BLaER1 (cell line): ENCODE data around the gene PLEKHG4B.

Experiments used
- H3K27ac ChIP-seq: shearing (Covaris generic); formaldehyde crosslinking; 2 replicates; pipeline ENCODE4 v1.8.1; 2022
- H3K27me3 ChIP-seq: shearing (Covaris generic); formaldehyde crosslinking; 2 replicates; pipeline ENCODE4 v1.8.1; 2022
- H3K36me3 ChIP-seq: shearing (Covaris generic); formaldehyde crosslinking; 2 replicates; pipeline ENCODE4 v1.8.1; 2022
- H3K4me1 ChIP-seq: shearing (Covaris generic); formaldehyde crosslinking; 2 replicates; pipeline ENCODE4 v1.8.1; 2022
- H3K4me2 ChIP-seq: shearing (Covaris generic); formaldehyde crosslinking; 2 replicates; pipeline ENCODE4 v1.8.1; 2022
- H3K4me3 ChIP-seq: shearing (Covaris generic); formaldehyde crosslinking; 2 replicates; pipeline ENCODE4 v1.8.1; 2022
- H3K9ac ChIP-seq: shearing (Covaris generic); formaldehyde crosslinking; 2 replicates; pipeline ENCODE4 v1.8.1; 2022
- H3K9me3 ChIP-seq: shearing (Covaris generic); formaldehyde crosslinking; 2 replicates; pipeline ENCODE4 v1.8.1; 2022
- H4K20me1 ChIP-seq: shearing (Covaris generic); formaldehyde crosslinking; 2 replicates; pipeline ENCODE4 v1.8.1; 2022
- Cebpa-rat ChIP-seq: shearing (Covaris generic); IDR thresholded peaks from 2 replicates; pipeline ENCODE4 v1.8.1; 2022

The PLEKHG4B gene

GRCh38 chr5:75331-76320 lies 16.3 kb upstream of the PLEKHG4B start:
- H3K27ac ChIP-seq, result no peak overlapping the region
- H3K4me2 ChIP-seq, result peak overlapping the region; percentile 84
- H3K9ac ChIP-seq, result no peak overlapping the region
- H3K4me3 ChIP-seq, result no peak overlapping the region
- peaks cover 51% of the 10 kb centered on the region for H3K4me1 ChIP-seq
- H3K36me3 ChIP-seq, result no peaks in the 10 kb centered on the region
- H3K9me3 ChIP-seq, result no peaks in the 10 kb centered on the region
- peaks cover 34% of the 10 kb centered on the region for H4K20me1 ChIP-seq
- peaks cover 12% of the 10 kb centered on the region; the same call in 1 of the 2 replicates for H3K27me3 ChIP-seq
- TF ChIP-seq Cebpa-rat, result no peak

- H3K27me3 ChIP-seq, result peaks cover 12% of the 10 kb centered on the region; the same call in 1 of the 2 replicates
- peaks cover 60% of the 10 kb centered on the region for H3K4me1 ChIP-seq
Observed at GRCh38 chr5:76358-77169, 15.4 kb upstream of the PLEKHG4B start.

DNA sequence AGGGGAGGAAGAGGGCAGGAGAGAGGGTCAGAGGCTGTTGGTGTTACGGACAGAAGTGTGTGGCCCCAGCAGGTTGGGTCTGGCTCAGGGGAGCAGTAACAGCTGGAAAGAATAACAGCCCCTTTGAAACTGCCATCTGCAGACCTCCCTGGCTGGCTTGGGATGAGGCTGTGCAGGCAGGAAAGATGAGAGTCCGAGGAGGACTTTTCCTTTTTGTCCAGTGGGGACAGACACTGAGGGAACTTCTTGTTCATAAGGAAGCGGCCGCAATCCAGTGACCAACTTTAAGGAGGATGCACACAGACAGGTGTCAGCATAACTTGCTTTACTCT lies 14.8 kb upstream of the PLEKHG4B start:
- Histone ChIP-seq H3K27me3 (peaks cover 12% of the 10 kb centered on the region; the same call in 1 of the 2 replicates), H3K9me3 (no peaks in the 10 kb centered on the region), H3K9ac (no peak overlapping the region), H4K20me1 (peaks cover 34% of the 10 kb centered on the region), H3K4me3 (no peak overlapping the region), H3K4me1 (peaks cover 66% of the 10 kb centered on the region), H3K27ac (no peak overlapping the region), H3K4me2 (no peak overlapping the region), H3K36me3 (no peaks in the 10 kb centered on the region)
- TF ChIP-seq Cebpa-rat, result no peak

More at GRCh38 chr5:76358-77169, 15.4 kb upstream of the PLEKHG4B start:
- H3K9ac ChIP-seq, result no peak overlapping the region
- no peak overlapping the region for H3K4me3 ChIP-seq
- peaks cover 34% of the 10 kb centered on the region for H4K20me1 ChIP-seq
- H3K9me3 ChIP-seq, result no peaks in the 10 kb centered on the region
- no peaks in the 10 kb centered on the region for H3K36me3 ChIP-seq
- H3K4me2 ChIP-seq, result peak overlapping the region; percentile 84
- no peak for TF ChIP-seq Cebpa-rat
- H3K27ac ChIP-seq, result no peak overlapping the region

DNA sequence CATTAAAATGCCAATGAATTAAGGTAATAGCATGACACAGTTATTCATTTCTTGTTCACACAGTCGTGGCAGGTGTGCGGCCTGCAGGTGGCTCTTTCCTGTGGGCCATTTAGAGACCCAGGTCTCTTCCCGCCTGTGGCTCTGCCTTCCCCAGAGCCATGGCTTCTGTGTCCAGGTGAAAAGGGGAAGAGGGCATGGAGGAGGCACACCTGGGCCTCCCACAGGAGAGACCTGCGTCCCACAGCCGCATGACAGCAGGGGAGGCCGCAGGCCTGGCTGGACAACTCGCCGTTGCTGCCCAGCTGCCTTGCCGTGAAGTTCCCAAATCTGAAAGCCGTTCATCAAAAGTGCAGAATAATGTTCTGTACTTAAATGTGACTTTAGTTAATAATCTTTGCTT lies 14.4 kb upstream of the PLEKHG4B start:
- Histone ChIP-seq H3K27ac (no peak overlapping the region), H3K4me2 (no peak overlapping the region), H3K9me3 (no peaks in the 10 kb centered on the region), H3K27me3 (peaks cover 12% of the 10 kb centered on the region; the same call in 1 of the 2 replicates), H3K36me3 (no peaks in the 10 kb centered on the region), H3K4me1 (peaks cover 67% of the 10 kb centered on the region), H3K9ac (no peak overlapping the region), H3K4me3 (no peak overlapping the region), H4K20me1 (peaks cover 34% of the 10 kb centered on the region)
- TF ChIP-seq Cebpa-rat, result no peak

GRCh38 chr5:77957-78804 lies 13.8 kb upstream of the PLEKHG4B start:
- TF ChIP-seq Cebpa-rat, result no peak
- H3K9me3 ChIP-seq, result no peaks in the 10 kb centered on the region
- H3K4me3 ChIP-seq, result no peak overlapping the region
- no peak overlapping the region for H3K9ac ChIP-seq
- no peaks in the 10 kb centered on the region for H3K36me3 ChIP-seq
- peaks cover 67% of the 10 kb centered on the region for H3K4me1 ChIP-seq
- peaks cover 34% of the 10 kb centered on the region for H4K20me1 ChIP-seq
- H3K4me2 ChIP-seq, result 0 out of 2 replicates have a peak overlapping the region, but pooled peaks have one; percentile 1
- no peak overlapping the region for H3K27ac ChIP-seq
- peaks cover 12% of the 10 kb centered on the region; the same call in 1 of the 2 replicates for H3K27me3 ChIP-seq

DNA sequence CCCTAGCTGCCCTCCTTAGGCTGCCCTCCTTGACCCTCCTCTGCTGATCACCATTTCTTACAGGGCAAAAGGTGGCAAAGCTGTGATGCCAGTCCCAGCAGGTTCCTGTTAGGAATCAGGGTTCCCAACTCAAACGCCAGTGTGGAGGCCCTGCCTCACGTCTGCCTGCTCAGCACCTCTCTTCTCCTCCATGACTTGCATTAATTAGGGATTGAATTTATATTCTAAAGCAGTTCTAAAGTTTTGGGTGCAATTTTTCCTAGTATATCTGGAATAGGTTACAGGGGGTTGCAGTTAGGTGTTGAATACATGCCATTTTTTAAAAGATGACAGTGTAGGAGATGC lies 13.2 kb upstream of the PLEKHG4B start:
- H3K4me1 ChIP-seq, result peaks cover 67% of the 10 kb centered on the region
- H4K20me1 ChIP-seq, result peaks cover 32% of the 10 kb centered on the region
- no peak overlapping the region for H3K9ac ChIP-seq
- no peaks in the 10 kb centered on the region for H3K36me3 ChIP-seq
- 0 out of 2 replicates have a peak overlapping the region, but pooled peaks have one; percentile 1 for H3K4me2 ChIP-seq
- no peaks in the 10 kb centered on the region for H3K9me3 ChIP-seq
- H3K4me3 ChIP-seq, result no peak overlapping the region
- peaks cover 10% of the 10 kb centered on the region; the same call in 1 of the 2 replicates for H3K27me3 ChIP-seq
- TF ChIP-seq Cebpa-rat, result no peak
- H3K27ac ChIP-seq, result no peak overlapping the region

DNA sequence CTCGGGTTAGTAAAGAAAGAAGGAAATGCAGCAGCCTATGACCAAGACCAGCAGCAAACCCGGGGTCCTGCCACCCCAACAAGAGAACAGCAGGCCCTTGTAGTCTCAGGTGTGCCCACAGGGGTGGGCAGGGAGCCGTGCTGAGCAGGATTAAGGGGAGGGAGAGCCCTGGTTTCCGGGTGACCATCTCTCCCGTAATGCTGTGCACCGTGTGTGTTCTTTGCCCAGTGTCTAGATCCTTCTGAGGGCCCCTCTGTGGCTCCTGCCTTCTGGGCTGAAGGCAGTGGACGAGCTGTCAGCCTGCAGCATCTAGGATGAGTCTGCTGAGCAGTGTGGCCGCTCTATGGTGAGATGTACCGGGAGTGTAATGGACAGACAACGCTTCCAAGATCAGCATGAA lies 12.7 kb upstream of the PLEKHG4B start:
- no peak overlapping the region for H3K4me2 ChIP-seq
- no peak for TF ChIP-seq Cebpa-rat
- no peak overlapping the region for H3K27ac ChIP-seq
- H4K20me1 ChIP-seq, result peaks cover 27% of the 10 kb centered on the region
- peaks cover 63% of the 10 kb centered on the region for H3K4me1 ChIP-seq
- peaks cover 5% of the 10 kb centered on the region; the same call in 1 of the 2 replicates for H3K27me3 ChIP-seq
- H3K4me3 ChIP-seq, result no peak overlapping the region
- H3K9me3 ChIP-seq, result no peaks in the 10 kb centered on the region
- H3K36me3 ChIP-seq, result no peaks in the 10 kb centered on the region
- no peak overlapping the region for H3K9ac ChIP-seq

GRCh38 chr5:79821-80220 lies 12.1 kb upstream of the PLEKHG4B start:
- Histone ChIP-seq H3K27ac (no peak overlapping the region), H3K36me3 (no peaks in the 10 kb centered on the region), H3K27me3 (no peaks in the 10 kb centered on the region), H3K4me2 (no peak overlapping the region; the same call in 1 of the 2 replicates), H3K4me1 (peaks cover 58% of the 10 kb centered on the region), H3K9ac (no peak overlapping the region), H3K4me3 (no peak overlapping the region), H4K20me1 (peaks cover 22% of the 10 kb centered on the region), H3K9me3 (no peaks in the 10 kb centered on the region)
- TF ChIP-seq Cebpa-rat, result no peak

GRCh38 chr5:81391-82021 lies 10.5 kb upstream of the PLEKHG4B start:
- H3K9me3 ChIP-seq, result no peaks in the 10 kb centered on the region
- no peak for TF ChIP-seq Cebpa-rat
- no peak overlapping the region for H3K4me3 ChIP-seq
- peak overlapping the region; percentile 57 for H3K4me2 ChIP-seq
- H3K27ac ChIP-seq, result no peak overlapping the region
- H3K27me3 ChIP-seq, result no peaks in the 10 kb centered on the region
- peaks cover 11% of the 10 kb centered on the region; the same call in 1 of the 2 replicates for H4K20me1 ChIP-seq
- H3K36me3 ChIP-seq, result no peaks in the 10 kb centered on the region
- no peak overlapping the region for H3K9ac ChIP-seq
- H3K4me1 ChIP-seq, result peaks cover 47% of the 10 kb centered on the region
